Common myeloid progenitor, CD34-positive (primary cell): ENCODE data around the gene CAMKK1.

Source experiments
- CTCF ChIA-PET: fragments of 350-600 bp; sonication (Branson Sonifier 250); formaldehyde crosslinking; loops from one replicate; lab custom pipeline; 2021; ENCODE audit warnings: antibody characterized with exemption; lab: Charles Lee
- POLR2A ChIA-PET: fragments of 350-600 bp; sonication (Branson Sonifier 250); formaldehyde crosslinking; loops from one replicate; lab custom pipeline; 2021; ENCODE audit warnings: antibody characterized with exemption; lab: Charles Lee
- DNase-seq, 3 donors: peaks; one replicate each; pipeline versions ENCODE4 v3.0.0 to v3.0.0-alpha.2; 2013
- H3K27ac ChIP-seq, 2 experiments: 1 replicate in 1 of 2; 2 replicates in 1 of 2; pipeline ENCODE4 v1.7.0; 2013; ENCODE audit warnings: inconsistent platforms in 2 of 2, low read length in 2 of 2, mild to moderate bottlenecking in 2 of 2, low read depth in 1 of 2, moderate library complexity in 1 of 2; ENCODE audit not compliant: severe bottlenecking in 2 of 2, insufficient read depth in 1 of 2, poor library complexity in 1 of 2
- H3K27me3 ChIP-seq, 5 experiments: replicated peaks in 2 of 5; 1 replicate in 3 of 5; 2 replicates in 2 of 5; pipeline versions ENCODE4 v1.6.1 to v1.7.0; 2013; ENCODE audit warnings: low read length in 4 of 5, mild to moderate bottlenecking in 2 of 5, moderate library complexity in 2 of 5, inconsistent platforms in 1 of 5; ENCODE audit not compliant: insufficient read depth in 5 of 5, control insufficient read depth in 4 of 5
- H3K36me3 ChIP-seq, 4 experiments: 1 replicate in 2 of 4; 2 replicates in 2 of 4; pipeline versions ENCODE4 v1.6.1 to v1.7.0; 2013; ENCODE audit warnings: low read length in 3 of 4, control low read depth in 1 of 4, mild to moderate bottlenecking in 1 of 4; ENCODE audit not compliant: control insufficient read depth in 4 of 4, insufficient read depth in 4 of 4
- H3K4me1 ChIP-seq, 4 experiments: 1 replicate in 3 of 4; 2 replicates in 1 of 4; pipeline versions ENCODE4 v1.6.1 to v1.7.1; 2013; ENCODE audit warnings: low read length in 3 of 4, mild to moderate bottlenecking in 3 of 4, control low read depth in 1 of 4, inconsistent platforms in 1 of 4, moderate library complexity in 1 of 4; ENCODE audit not compliant: control insufficient read depth in 4 of 4, insufficient read depth in 4 of 4; ENCODE audit errors: control extremely low read depth in 1 of 4
- H3K4me3 ChIP-seq, 7 experiments: 1 replicate in 4 of 7; 2 replicates in 3 of 7; pipeline versions ENCODE4 v1.5.1 to v1.7.0; 2013; ENCODE audit warnings: mild to moderate bottlenecking in 7 of 7, low read length in 6 of 7, moderate library complexity in 6 of 7, inconsistent platforms in 2 of 7, low read depth in 2 of 7, control low read depth in 1 of 7; ENCODE audit not compliant: insufficient read depth in 4 of 7, control insufficient read depth in 1 of 7; ENCODE audit errors: extremely low read depth in 1 of 7
- H3K9me3 ChIP-seq, 5 experiments: 1 replicate in 4 of 5; 2 replicates in 1 of 5; pipeline versions ENCODE4 v1.6.1 to v1.7.1; 2013; ENCODE audit warnings: low read length in 4 of 5, mild to moderate bottlenecking in 2 of 5, inconsistent platforms in 1 of 5, low read depth in 1 of 5, moderate library complexity in 1 of 5; ENCODE audit not compliant: control insufficient read depth in 4 of 5, insufficient read depth in 2 of 5; ENCODE audit errors: control extremely low read depth in 1 of 5
- WGBS: methylation state at CpG from one replicate; pipeline ENCODE4 v1.1.5; 2013; ENCODE audit not compliant: insufficient coverage; 5-methylcytosine and 5-hydroxymethylcytosine counted together

CAMKK1 gene

GRCh38 chr17:3880983-3881382 lies 11.9 kb downstream of the CAMKK1 start:
- H3K4me3 ChIP-seq: no peak overlapping the region
- ChIA-PET CTCF (no interaction called here), POLR2A (no interaction called here)
- no peak overlapping the region for H3K27ac ChIP-seq
- no peaks in the 10 kb centered on the region for H3K9me3 ChIP-seq
- H3K36me3 ChIP-seq: peaks cover 0 to 13% (median 5%) of the 10 kb centered on the region in 4 experiments
- 99% methylated on average over 7 of the region's 7 CpGs for WGBS
- no peaks in the 10 kb centered on the region for H3K27me3 ChIP-seq
- H3K4me1 ChIP-seq: no peaks in the 10 kb centered on the region
- DNase-seq: no peak

- no peak overlapping the region for H3K27ac ChIP-seq
- no peaks in the 10 kb centered on the region for H3K4me1 ChIP-seq
- DNase-seq: no peak
- 98% methylated on average over 21 of the region's 25 CpGs for WGBS
- no peaks in the 10 kb centered on the region for H3K9me3 ChIP-seq
- H3K27me3 ChIP-seq: no peaks in the 10 kb centered on the region
- ChIA-PET POLR2A (interaction anchor here (0.6 kb wide), 1 partner anchor 31 kb away, joined by 3 read pairs; no protein-coding TSS in a partner anchor), CTCF (interaction anchor here (0.8 to 1.5 kb wide), 4 partner anchors 16 to 21 kb away, joined by 3 to 5 read pairs (median 4); no protein-coding TSS in a partner anchor)
- H3K4me3 ChIP-seq: no peak overlapping the region
- H3K36me3 ChIP-seq: peaks cover 0 to 16% (median 6%) of the 10 kb centered on the region in 4 experiments
Observed at GRCh38 chr17:3879591-3880417, 13.0 kb downstream of the CAMKK1 start.

GRCh38 chr17:3879186-3879585 lies 13.7 kb downstream of the CAMKK1 start:
- no peak for DNase-seq
- ChIA-PET CTCF (interaction anchor here (0.8 to 1.5 kb wide), 3 partner anchors 15 to 17 kb away, joined by 3 to 5 read pairs (median 4); no protein-coding TSS in a partner anchor), POLR2A (no interaction called here)
- Histone ChIP-seq H3K9me3 (no peaks in the 10 kb centered on the region), H3K4me3 (no peak overlapping the region), H3K4me1 (no peaks in the 10 kb centered on the region), H3K36me3 (peaks cover 0 to 15% (median 3%) of the 10 kb centered on the region in 4 experiments), H3K27me3 (no peaks in the 10 kb centered on the region), H3K27ac (no peak overlapping the region)
- WGBS: 100% methylated on average over 4 of the region's 5 CpGs

- 97% methylated on average over 3 of the region's 8 CpGs for WGBS
- CTCF ChIA-PET: no interaction called here
- no peak overlapping the region for H3K4me3 ChIP-seq
- no peaks in the 10 kb centered on the region for H3K4me1 ChIP-seq
- peaks cover 0 to 23% (median 6%) of the 10 kb centered on the region in 4 experiments for H3K36me3 ChIP-seq
- H3K9me3 ChIP-seq: no peaks in the 10 kb centered on the region
- no peak for DNase-seq
- no peaks in the 10 kb centered on the region for H3K27me3 ChIP-seq
- POLR2A ChIA-PET: no interaction called here
- H3K27ac ChIP-seq: no peak overlapping the region
Observed at GRCh38 chr17:3877220-3877619, 15.6 kb downstream of the CAMKK1 start.

GRCh38 chr17:3875317-3875716 lies 17.5 kb downstream of the CAMKK1 start:
- no peak for DNase-seq
- Histone ChIP-seq H3K4me1 (peaks cover 0 to 5% (median 2%) of the 10 kb centered on the region in 4 experiments), H3K9me3 (no peaks in the 10 kb centered on the region), H3K27me3 (no peaks in the 10 kb centered on the region), H3K4me3 (no peak overlapping the region), H3K36me3 (peaks cover 0 to 25% (median 6%) of the 10 kb centered on the region in 4 experiments), H3K27ac (no peak overlapping the region)
- CTCF ChIA-PET: no interaction called here
- WGBS: 100% methylated on average over 5 of the region's 7 CpGs
- POLR2A ChIA-PET: no interaction called here

- ChIA-PET CTCF (interaction anchor here (1.1 to 1.3 kb wide), 2 partner anchors 10 to 11 kb away, joined by 3 to 4 read pairs; no protein-coding TSS in a partner anchor), POLR2A (no interaction called here)
- Histone ChIP-seq H3K36me3 (peaks cover 0 to 25% (median 6%) of the 10 kb centered on the region in 4 experiments), H3K4me1 (peaks cover 0 to 5% (median 2%) of the 10 kb centered on the region in 4 experiments), H3K27me3 (no peaks in the 10 kb centered on the region), H3K9me3 (no peaks in the 10 kb centered on the region), H3K4me3 (no peak overlapping the region), H3K27ac (no peak overlapping the region)
- DNase-seq: no peak
- 92% methylated on average over 8 of the region's 10 CpGs for WGBS
Observed at GRCh38 chr17:3873862-3874261, 19.0 kb downstream of the CAMKK1 start.

GRCh38 chr17:3870871-3871306 lies 22.0 kb downstream of the CAMKK1 start:
- POLR2A ChIA-PET: no interaction called here
- Histone ChIP-seq H3K9me3 (no peaks in the 10 kb centered on the region), H3K4me1 (peaks cover 0 to 5% (median 2%) of the 10 kb centered on the region in 4 experiments), H3K36me3 (peaks cover 0 to 19% (median 4%) of the 10 kb centered on the region in 4 experiments), H3K27me3 (no peaks in the 10 kb centered on the region), H3K27ac (no peak overlapping the region), H3K4me3 (no peak overlapping the region)
- 29% methylated on average over 11 of the region's 11 CpGs for WGBS
- peak in 1 of 3 donors; percentile 41 for DNase-seq
- CTCF ChIA-PET: interaction anchor here (1.4 kb wide), 1 partner anchor 10 kb away, joined by 4 read pairs; no protein-coding TSS in a partner anchor
